GM12874 (cell line): ENCODE data around the gene ORAI1.

Experiments
- CTCF ChIP-seq: IDR thresholded peaks from 2 replicates; pipeline ENCODE4 v1.5.1; 2011; ENCODE audit warnings: low read depth, mild to moderate bottlenecking, control low read depth, low read length, moderate library complexity; ENCODE audit not compliant: insufficient read depth

The ORAI1 gene

GRCh38 chr12:121678716-121679300 is 52.5 kb downstream of the ORAI1 start:
- no peak for TF ChIP-seq CTCF

- TF ChIP-seq CTCF: no peak
Measured at GRCh38 chr12:121688966-121689365, 62.6 kb downstream of the ORAI1 start.

GRCh38 chr12:121689430-121689829 is 63.1 kb downstream of the ORAI1 start:
- TF ChIP-seq CTCF: no peak
